ENCODE data around the gene MRPS23. TPM values are rescaled to one million over a fixed set of nuclear protein-coding genes. Genes with fewer than 3 reads are reported as not detected.

Gene MRPS23
- polyA plus RNA-seq: 96.8 and 103 TPM in 2 replicates

DNA sequence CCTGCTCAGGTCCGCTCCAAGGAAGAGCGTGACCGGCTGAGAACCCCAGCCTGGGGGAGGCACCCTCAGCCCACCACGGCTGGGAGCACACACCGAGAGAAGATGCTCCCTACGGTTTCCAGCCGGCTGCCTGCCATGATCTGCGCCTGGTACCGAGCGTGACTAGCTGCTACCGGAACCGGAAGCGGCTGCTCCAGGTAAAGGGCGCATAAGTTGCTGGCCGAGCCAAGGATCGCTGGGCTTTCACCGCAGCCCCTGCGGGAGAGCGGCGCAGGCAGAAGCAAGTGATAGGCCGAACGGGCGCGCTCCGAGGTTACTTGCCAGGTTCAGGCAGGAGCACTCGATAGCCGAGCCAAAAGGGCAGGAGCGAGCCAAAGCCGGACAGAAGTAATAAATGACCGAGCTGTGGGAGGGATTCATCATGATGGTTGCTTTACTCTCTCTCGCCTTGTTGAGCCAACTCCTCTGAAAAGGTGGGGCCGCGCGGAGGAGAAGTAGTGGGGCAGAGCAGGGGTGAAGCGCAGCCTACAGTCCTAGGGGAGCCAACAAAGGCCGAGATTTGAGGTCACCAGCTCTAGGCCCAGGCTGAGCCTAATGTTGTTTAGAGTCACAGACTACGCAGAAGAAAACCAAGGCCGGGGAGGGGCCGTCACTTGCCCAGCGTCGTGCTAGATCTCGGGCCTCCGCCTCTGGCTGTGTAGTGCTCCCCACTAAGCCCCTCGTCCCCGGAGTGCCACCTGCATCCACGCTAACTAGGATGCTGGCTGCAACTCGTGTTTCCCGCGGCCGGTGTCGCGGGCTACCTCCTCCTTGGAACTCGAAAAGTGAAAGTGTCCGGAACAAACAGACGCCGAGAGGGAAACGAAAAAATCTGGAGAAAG, at the start of gene MRPS23:
Gene MRPS23, minus strand, starts transcription at position 171 of the 881 bp plus-strand sequence. Its CDS starts 34 bp downstream, at position 137.

Other genes with a start within 250 kb of the MRPS23 start
- gene CCDC182, start 104.7 kb downstream of the MRPS23 start, polyA plus RNA-seq: not detected in 2 replicates
- 0.24 and 0.58 TPM in 2 replicates for gene CUEDC1, start 105.4 kb upstream of the MRPS23 start, polyA plus RNA-seq
- gene VEZF1, start 138.2 kb upstream of the MRPS23 start, polyA plus RNA-seq: 5.4 and 7.8 TPM in 2 replicates
- 25.0 and 27.9 TPM in 2 replicates for gene SRSF1, start 157.2 kb upstream of the MRPS23 start, polyA plus RNA-seq
- 8.5 and 10.0 TPM in 2 replicates for gene DYNLL2, start 233.4 kb upstream of the MRPS23 start, polyA plus RNA-seq